Measurements from ENCODE around the gene FGF6.

GRCh38 chr12:4395818-4396217, 49.8 kb downstream of the FGF6 start:
- TF ChIP-seq CTCF (IDR thresholded peaks at IDR 0.05) (no peak), EP300 (IDR thresholded peaks at IDR 0.05) (no peak)
